ENCODE results near the gene F2RL2. TPM values are rescaled to one million over a fixed set of nuclear protein-coding genes. Genes with fewer than 3 reads are reported as not detected.

The F2RL2 gene
- total and polyA plus RNA-seq, 2 of the 4 experiments (the other 2 are of a cell fraction): 21.7 to 32.8 TPM

DNA sequence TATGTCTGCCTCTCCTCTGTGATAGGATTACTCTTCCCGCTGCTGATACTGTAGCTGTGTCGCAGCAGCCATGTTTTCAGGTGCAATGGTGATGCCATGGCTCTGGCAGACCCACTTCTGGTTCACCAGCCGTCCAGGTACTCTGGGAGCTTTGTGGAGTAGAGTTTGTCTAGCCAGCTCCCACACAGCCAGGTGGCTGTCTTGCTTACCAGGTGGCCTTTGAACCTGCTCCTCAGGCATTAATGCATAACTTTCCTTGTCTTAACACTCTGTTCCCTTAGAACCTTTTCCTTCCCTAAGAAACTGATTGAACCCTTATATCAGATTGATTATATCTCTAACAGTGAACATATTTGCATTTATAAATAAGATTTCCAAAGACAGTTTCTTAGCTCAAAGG is 42.2 kb downstream of the F2RL2 start:
- CTCF ChIA-PET: interaction anchor here (0.7 to 0.8 kb wide), 2 partner anchors 9 to 11 kb away, joined by 3 read pairs; no protein-coding TSS in a partner anchor
- Histone ChIP-seq H2BK20ac (ENCODE audit: low read depth, low read length) (no peak overlapping the region), H4K91ac (ENCODE audit: insufficient read depth, low read depth, low read length) (no peak overlapping the region), H3K27ac (ENCODE audit: insufficient read depth, low read length) (no peak overlapping the region), H3K23ac (ENCODE audit: low read depth, low read length) (no peak overlapping the region), H3K9me1 (ENCODE audit: insufficient read depth, low read length) (no peaks in the 10 kb centered on the region; the same call in 1 of the 2 replicates), H2BK5ac (ENCODE audit: low read depth, low read length, poor library complexity, severe bottlenecking) (no peak overlapping the region), H2BK15ac (ENCODE audit: low read depth, low read length) (no peak overlapping the region), H3K4me1 (ENCODE audit: control insufficient read depth, insufficient read depth, low read length) (peaks cover 2% of the 10 kb centered on the region; the same call in 1 of the 2 replicates), H3K18ac (ENCODE audit: low read depth, low read length) (no peak overlapping the region), H3K4me3 (ENCODE audit: insufficient read depth, low read depth, low read length) (no peak overlapping the region), H3K4me2 (ENCODE audit: low read depth, low read length) (no peak overlapping the region), H4K8ac (ENCODE audit: low read depth in 2 of 2, low read length in 2 of 2) (no peak overlapping the region), H2BK120ac (ENCODE audit: low read depth, low read length) (no peak overlapping the region), H3K27me3 (ENCODE audit: control insufficient read depth, insufficient read depth, low read length) (peaks cover 2% of the 10 kb centered on the region; the same call in 1 of the 2 replicates), H3K36me3 (ENCODE audit: control insufficient read depth, insufficient read depth, low read length) (no peaks in the 10 kb centered on the region), H2AFZ (replicated peaks; ENCODE audit: low read length, poor library complexity) (no peak overlapping the region), H2AK5ac (ENCODE audit: low read depth, low read length) (no peak overlapping the region), H3K4ac (ENCODE audit: low read depth, low read length) (no peak overlapping the region), H3K14ac (replicated peaks; ENCODE audit: low read depth, low read length) (no peak overlapping the region), H4K5ac (ENCODE audit: low read depth, low read length) (no peak overlapping the region), H3K79me1 (ENCODE audit: low read depth in 1 of 2, low read length in 2 of 2) (no peaks in the 10 kb centered on the region), H3K9me3 (ENCODE audit: control insufficient read depth, insufficient read depth, low read length) (no peaks in the 10 kb centered on the region), H3K56ac (ENCODE audit: extremely low read depth, insufficient read depth, low read length) (no peak overlapping the region), H3K9ac (ENCODE audit: low read depth, low read length) (no peak overlapping the region), H4K20me1 (ENCODE audit: insufficient read depth, low read length) (no peaks in the 10 kb centered on the region), H2AK9ac (replicated peaks; ENCODE audit: low read depth, low read length, poor library complexity) (no peak overlapping the region)
- ATAC-seq (ENCODE audit: low read depth) (no peak), DNase-seq (no peak)
- no peak for TF ChIP-seq MAZ (IDR thresholded peaks at IDR 0.05; ENCODE audit: borderline replicate concordance, low read depth, low read length)
- intact Hi-C loops (cut with micrococcal nuclease) (loop anchor here (5.0 kb wide), 2 partner anchors 179 to 844 kb away; partner anchors contain the start of gene IQGAP2), in situ Hi-C loops (cut with MboI; ENCODE audit: low sequenced_read_pairs) (no loop called here), dilution Hi-C loops (cut with HindIII; ENCODE audit: low sequenced_read_pairs, unreplicated experiment) (no loop called here)
- POLR2A ChIA-PET (ENCODE audit: unreplicated experiment): no interaction called here
- whole genome bisulfite sequencing, 2 experiments (ENCODE audit: extremely low coverage in 2 of 2, insufficient read length in 1 of 2): no CpG with 5 or more reads among the region's 3 CpGs
- no TSS peak for BruUV-seq (replicated peaks)

All from IMR-90 (cell line).